Fibroblast of skin of abdomen (primary cell): ENCODE results near the gene TGFBR3L.
"Not testable (repeated sequence)": the region's sequence is repeated elsewhere in the genome, so short reads cannot be mapped to it uniquely, and the experiment has no call there.

Experiments used
- DNase-seq: peaks from one replicate; pipeline ENCODE4 v3.0.0-alpha.2; 2013

The TGFBR3L gene

GRCh38 chr19:7928741-7929701 lies 14.4 kb downstream of the TGFBR3L start:
- peak; percentile 79 for DNase-seq

GRCh38 chr19:7930030-7930429 lies 15.4 kb downstream of the TGFBR3L start:
- DNase-seq = not testable (repeated sequence)

- DNase-seq = no peak
Measured at GRCh38 chr19:7930765-7931164, 16.1 kb downstream of the TGFBR3L start.

- DNase-seq = no peak
Measured at GRCh38 chr19:7931221-7932061, 16.8 kb downstream of the TGFBR3L start.

GRCh38 chr19:7932276-7932929 lies 17.8 kb downstream of the TGFBR3L start:
- DNase-seq = no peak

GRCh38 chr19:7932930-7933300 lies 18.3 kb downstream of the TGFBR3L start:
- DNase-seq = no peak

- no peak for DNase-seq
Measured at GRCh38 chr19:7933411-7933810, 18.8 kb downstream of the TGFBR3L start.

- no peak for DNase-seq
Measured at GRCh38 chr19:7933828-7934725, 19.4 kb downstream of the TGFBR3L start.

GRCh38 chr19:7934766-7935165 lies 20.1 kb downstream of the TGFBR3L start:
- no peak for DNase-seq

GRCh38 chr19:7940841-7941240 lies 26.2 kb downstream of the TGFBR3L start:
- DNase-seq = no peak

- no peak for DNase-seq
Measured at GRCh38 chr19:7941895-7942596, 27.4 kb downstream of the TGFBR3L start.

- DNase-seq = no peak
Measured at GRCh38 chr19:7942981-7943443, 28.4 kb downstream of the TGFBR3L start.

GRCh38 chr19:7943444-7944176 lies 29.0 kb downstream of the TGFBR3L start, which contains the start of gene TIMM44:
Gene TIMM44 (minus strand): TSS chr19:7943666. CDS start chr19:7943651, 15 bp downstream.
- DNase-seq = peak; percentile 100

GRCh38 chr19:7944177-7944761 lies 29.6 kb downstream of the TGFBR3L start:
- peak; percentile 91 for DNase-seq

- no peak for DNase-seq
Measured at GRCh38 chr19:7947939-7948338, 33.3 kb downstream of the TGFBR3L start.

- peak; percentile 40 for DNase-seq
Measured at GRCh38 chr19:7953060-7953459, 38.4 kb downstream of the TGFBR3L start.

GRCh38 chr19:7953576-7953975 lies 38.9 kb downstream of the TGFBR3L start:
- DNase-seq = no peak

GRCh38 chr19:7955696-7956095 lies 41.1 kb downstream of the TGFBR3L start:
- no peak for DNase-seq

GRCh38 chr19:7959211-7959610 lies 44.6 kb downstream of the TGFBR3L start:
- DNase-seq = no peak

GRCh38 chr19:7961082-7961481 lies 46.5 kb downstream of the TGFBR3L start:
- DNase-seq = not testable (repeated sequence)
